ENCODE measurements around the gene POPDC2. TPM values are rescaled to one million over a fixed set of nuclear protein-coding genes. Genes with fewer than 3 reads are reported as not detected.

The POPDC2 gene
- total RNA-seq: 0.25 and 0.40 TPM in 2 replicates

GRCh38 chr3:119660474-119661440, at the start of gene POPDC2:
Gene POPDC2 (minus strand): TSS chr3:119660589. CDS start chr3:119660423, 166 bp downstream.

DNA sequence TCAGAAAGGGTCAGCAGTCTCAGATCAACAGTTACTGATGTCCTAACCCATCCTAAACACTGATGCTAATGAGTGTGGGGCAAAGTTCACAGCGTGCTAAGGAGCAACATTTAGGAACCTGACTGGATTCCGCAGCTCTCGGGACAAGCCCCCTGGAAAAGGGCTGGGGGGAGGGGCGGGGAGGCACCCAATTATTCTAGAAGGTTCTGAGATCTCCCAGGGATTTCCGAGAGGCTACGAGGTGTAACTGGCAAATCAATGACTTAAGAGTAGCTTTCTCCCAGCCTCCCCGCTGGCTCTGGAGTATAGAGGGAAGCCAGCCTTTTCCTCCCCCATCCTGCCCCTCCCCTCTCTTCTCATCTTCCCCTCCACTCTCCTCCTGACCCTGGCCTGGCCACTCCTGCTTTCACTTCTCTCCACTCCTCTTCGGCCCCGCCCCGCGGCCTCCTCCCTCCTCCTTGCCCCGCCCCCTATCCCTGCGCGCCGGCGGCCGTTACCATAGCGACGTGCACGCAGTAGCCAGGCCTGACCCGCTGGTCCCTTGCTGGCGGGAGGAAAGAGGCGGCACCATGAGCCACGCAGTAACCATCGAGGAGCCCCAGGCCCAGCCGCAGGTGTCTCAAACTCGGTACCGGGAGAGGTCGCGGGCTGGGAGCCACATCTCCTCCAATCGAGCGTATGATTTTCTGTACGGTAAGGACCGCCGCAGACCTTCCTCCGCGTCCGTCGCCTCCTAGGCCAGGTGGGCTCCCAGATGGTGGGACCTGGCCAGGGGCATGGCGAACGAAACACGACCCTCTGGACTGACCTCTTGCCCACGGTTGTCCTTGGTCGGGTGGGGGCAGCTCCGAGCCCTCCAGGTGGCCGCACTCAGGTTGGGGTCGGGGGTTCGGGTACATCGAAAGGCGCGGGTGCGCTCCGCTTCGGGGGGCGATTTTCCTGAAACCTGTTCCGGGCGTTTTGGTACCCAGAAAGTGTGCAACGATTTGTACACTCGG, 42.4 kb upstream of the POPDC2 start, which contains the start of gene CFAP91:
Gene CFAP91, plus strand, starts transcription at position 493 of the 998 bp plus-strand sequence. Its CDS starts 77 bp downstream, at position 570.

DNA sequence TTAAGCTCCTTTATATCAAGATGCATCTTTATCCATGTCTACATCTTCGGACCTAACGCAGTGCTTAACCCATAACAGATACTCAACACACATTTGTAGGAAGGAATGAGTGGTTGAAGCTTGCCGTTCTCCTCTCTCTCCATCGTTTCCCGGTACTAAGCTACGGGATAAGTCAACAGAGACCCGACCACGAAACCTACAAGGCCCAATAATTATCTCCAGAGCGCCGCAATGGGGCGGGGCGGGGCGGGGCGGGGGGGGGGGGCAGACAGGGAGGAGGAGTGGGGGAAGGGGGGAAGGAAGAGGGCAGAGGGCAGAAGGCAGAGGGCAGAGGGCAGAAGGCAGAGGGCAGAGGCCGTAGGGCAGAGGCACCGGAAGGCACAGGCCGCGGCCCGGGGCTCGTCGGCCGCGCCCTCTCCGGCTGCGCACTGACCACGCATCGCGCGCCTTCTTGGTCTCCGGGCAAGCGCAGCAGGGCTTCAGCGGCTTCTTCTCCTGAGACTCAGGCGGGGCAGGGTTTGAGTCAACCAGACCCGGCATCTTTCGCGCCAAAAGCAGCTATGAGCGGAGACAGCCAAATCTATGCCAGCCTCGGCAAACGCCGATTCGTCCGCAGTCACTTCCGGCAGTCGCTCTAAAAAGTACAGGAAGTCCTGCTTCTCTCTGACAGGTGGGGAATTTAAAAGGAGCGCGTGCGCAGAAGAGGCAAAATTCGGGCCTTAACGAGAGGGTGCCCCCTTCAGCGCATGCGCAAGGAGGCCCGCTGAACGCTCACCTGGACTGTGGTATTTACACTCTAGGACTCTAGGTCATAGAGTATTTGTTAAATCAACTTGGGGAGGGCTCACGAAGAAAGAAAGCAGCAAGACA, 16.6 kb upstream of the POPDC2 start, which contains the start of gene COX17:
Gene COX17, minus strand, starts transcription at position 636 of the 870 bp plus-strand sequence. Its CDS starts 96 bp downstream, at position 540.

DNA sequence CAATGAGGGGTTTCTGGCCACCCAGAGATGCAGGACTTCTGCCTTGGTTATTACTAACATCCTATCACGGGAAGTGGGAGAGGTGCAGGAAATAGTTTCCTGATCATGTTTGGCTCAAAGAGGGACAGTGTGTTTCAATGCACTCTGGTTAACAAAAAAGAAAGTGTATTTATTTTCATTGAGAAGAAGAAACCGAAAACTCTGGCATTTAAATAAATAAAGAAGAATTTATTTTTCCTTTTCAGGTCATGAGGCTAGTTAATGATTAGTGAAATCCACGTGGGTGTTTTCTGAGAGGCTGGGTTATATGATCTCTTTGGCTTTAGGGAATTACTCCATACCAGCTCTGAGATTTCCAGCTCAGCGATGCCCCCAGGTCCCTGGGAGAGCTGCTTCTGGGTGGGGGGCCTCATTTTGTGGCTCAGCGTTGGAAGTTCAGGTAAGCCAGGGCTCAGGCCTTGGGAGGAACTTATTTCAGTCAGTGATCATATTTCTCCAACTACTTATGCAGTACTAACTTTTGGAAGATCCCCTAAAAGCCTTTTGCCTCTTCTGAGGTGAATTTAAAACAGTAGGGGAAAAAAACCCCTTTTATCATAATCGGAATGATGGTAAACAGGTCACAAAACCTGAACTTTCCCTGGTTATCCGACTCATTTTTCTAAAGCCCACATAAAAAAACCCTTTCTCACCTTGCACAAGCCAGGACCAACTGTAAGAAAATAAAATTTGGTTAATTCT, 62.7 kb downstream of the POPDC2 start, which contains the start of gene PLA1A:
Gene PLA1A, plus strand, starts transcription at position 338 of the 741 bp plus-strand sequence. Its CDS starts 29 bp downstream, at position 367.

Other genes with a start within 250 kb of the POPDC2 start
- 47.7 and 50.1 TPM in 2 replicates for gene TMEM39A, start 197.0 kb downstream of the POPDC2 start, total RNA-seq
- gene POGLUT1, start 191.6 kb downstream of the POPDC2 start, total RNA-seq: 21.1 and 21.8 TPM in 2 replicates
- 49.1 and 53.8 TPM in 2 replicates for gene TIMMDC1, start 162.0 kb downstream of the POPDC2 start, total RNA-seq
- gene CD80, start 101.0 kb downstream of the POPDC2 start, total RNA-seq: 0.13 TPM in 1 of 2 replicates, not detected in the other
- gene ADPRH, start 81.1 kb downstream of the POPDC2 start, total RNA-seq: 3.6 and 4.0 TPM in 2 replicates
- 0.25 TPM in 1 of 2 replicates, not detected in the other for gene PLA1A, start 62.7 kb downstream of the POPDC2 start, total RNA-seq
- 23.1 and 32.6 TPM in 2 replicates for gene COX17, start 16.8 kb upstream of the POPDC2 start, total RNA-seq
- gene CFAP91, start 42.4 kb upstream of the POPDC2 start, total RNA-seq: 0.68 and 0.79 TPM in 2 replicates
- under 0.01 and 0.06 TPM in 2 replicates for gene NR1I2, start 121.5 kb upstream of the POPDC2 start, total RNA-seq

All from aortic smooth muscle cell (primary cell).